ENCODE measurements around the gene PTPA.

GRCh38 chr9:129080601-129081387, 30.4 kb upstream of the PTPA start, which contains the start of gene DOLPP1:
- peak in 1 of 2 experiments; percentile 36; a peak in 1 of 4 replicates for TF ChIP-seq REST (IDR thresholded peaks at IDR 0.05; ENCODE audit: insufficient read depth in 1 of 2, low read depth in 2 of 2, low read length in 2 of 2)
- 0 out of 2 replicates have a peak, but pooled peaks have one; percentile 28 for TF ChIP-seq TAF1 (IDR thresholded peaks at IDR 0.05; ENCODE audit: borderline replicate concordance, insufficient read depth, low read length)
- peak; percentile 66 for TF ChIP-seq POLR2AphosphoS5 (IDR thresholded peaks at IDR 0.05; ENCODE audit: low read depth, low read length)
- no peak for TF ChIP-seq SIN3A (IDR thresholded peaks at IDR 0.05; ENCODE audit: borderline replicate concordance, insufficient read depth, low read length)
